Right lobe of liver (tissue), 6 donors: ENCODE measurements around the gene SYMPK. TPM values are rescaled to one million over a fixed set of nuclear protein-coding genes. Genes with fewer than 3 reads are reported as not detected.

Source experiments
- ATAC-seq, 4 donors: fragments of 200-7000 bp; cut with Tn5 transposase; one replicate each; pipeline ENCODE4 v1.9.1; 2020; ENCODE audit warnings: mild to moderate bottlenecking in 4 of 4, moderate library complexity in 4 of 4
- DNase-seq, 3 donors: peaks; one replicate each; pipeline ENCODE4 v3.0.0-alpha.2; 2020
- H3K27ac ChIP-seq, 3 donors: fragments of 200-600 bp; one replicate each; pipeline ENCODE4 v1.8.0; 2022
- H3K27me3 ChIP-seq, 2 donors: fragments of 200-600 bp; one replicate each; pipeline ENCODE4 v1.8.0; 2022
- H3K36me3 ChIP-seq, 4 donors: fragments of 200-600 bp; sonication (generic) in 1 of 4; one replicate each; pipeline versions ENCODE4 v1.5.1 to v1.8.0; 2017 to 2022; ENCODE audit warnings: control low read depth in 1 of 4
- H3K4me1 ChIP-seq, 4 donors: fragments of 200-600 bp; sonication (generic) in 1 of 4; one replicate each; pipeline versions ENCODE4 v1.5.1 to v1.8.0; 2017 to 2022; ENCODE audit warnings: control low read depth in 1 of 4
- H3K4me3 ChIP-seq, 3 donors: fragments of 200-600 bp; one replicate each; pipeline ENCODE4 v1.8.0; 2022
- H3K9me3 ChIP-seq, 4 donors: fragments of 200-600 bp; sonication (generic) in 1 of 4; one replicate each; pipeline versions ENCODE4 v1.5.1 to v1.8.0; 2017 to 2022; ENCODE audit warnings: control low read depth in 1 of 4
- POLR2A ChIP-seq: fragments of 450-650 bp; IDR thresholded peaks from one replicate; pipeline ENCODE4 v1.6.1; 2017; ENCODE audit warnings: antibody characterized with exemption, mild to moderate bottlenecking
- WGBS: methylation state at CpG from one replicate; pipeline ENCODE4 v1.1.6; 2018; ENCODE audit warnings: low coverage, low lambda C conversion rate; ENCODE audit not compliant: insufficient coverage; ENCODE audit errors: missing lambda C conversion rate; 5-methylcytosine and 5-hydroxymethylcytosine counted together
- intact Hi-C, 2 donors: fragments of 100-400 bp; cut with DNase I; formaldehyde crosslinking; loops; one replicate each; pipeline versions ENCODE4 v1.11.2 to v1.14.1; 2022
- total RNA-seq, 6 experiments: library from RNA; depleted of rRNA in 2 of 6; stranded (reverse); fragments of >200 nt in 2 of 6; fragmentation: NEBNext Ultra II Directional in 3 of 6; extraction: Animal tissue kit (Norgen Biotek cat#: 25700) in 3 of 6; gene quantifications; one replicate each; pipeline versions ENCODE4 v1.1.0 to v1.2.4, GENCODE V29; 2016 to 2023
- TF ChIP-seq, protein P1 (sequence below), 4 donors: fragments of 200-600 bp in 3 of 4; fragments of 450-650 bp in 1 of 4; IDR thresholded peaks; one replicate each; pipeline versions ENCODE4 v1.5.1 to v1.8.0; 2016 to 2022; ENCODE audit warnings: antibody characterized with exemption in 4 of 4, mild to moderate bottlenecking in 2 of 4
- donor health status: DM: no; HTN: yes; CAD: no.
- donor health status: DM: no; HTN: no; CAD: no.
- donor health status: DM: no; HTN: no; CAD: no.
- donor health status: DM: no; HTN: yes; CAD: no.
- donor health status: DM: no; HTN: yes; CAD: no.

The SYMPK gene
- total RNA-seq, 6 experiments from 2014 or later = 31.1 to 50.1 (median 42.0) TPM

DNA sequence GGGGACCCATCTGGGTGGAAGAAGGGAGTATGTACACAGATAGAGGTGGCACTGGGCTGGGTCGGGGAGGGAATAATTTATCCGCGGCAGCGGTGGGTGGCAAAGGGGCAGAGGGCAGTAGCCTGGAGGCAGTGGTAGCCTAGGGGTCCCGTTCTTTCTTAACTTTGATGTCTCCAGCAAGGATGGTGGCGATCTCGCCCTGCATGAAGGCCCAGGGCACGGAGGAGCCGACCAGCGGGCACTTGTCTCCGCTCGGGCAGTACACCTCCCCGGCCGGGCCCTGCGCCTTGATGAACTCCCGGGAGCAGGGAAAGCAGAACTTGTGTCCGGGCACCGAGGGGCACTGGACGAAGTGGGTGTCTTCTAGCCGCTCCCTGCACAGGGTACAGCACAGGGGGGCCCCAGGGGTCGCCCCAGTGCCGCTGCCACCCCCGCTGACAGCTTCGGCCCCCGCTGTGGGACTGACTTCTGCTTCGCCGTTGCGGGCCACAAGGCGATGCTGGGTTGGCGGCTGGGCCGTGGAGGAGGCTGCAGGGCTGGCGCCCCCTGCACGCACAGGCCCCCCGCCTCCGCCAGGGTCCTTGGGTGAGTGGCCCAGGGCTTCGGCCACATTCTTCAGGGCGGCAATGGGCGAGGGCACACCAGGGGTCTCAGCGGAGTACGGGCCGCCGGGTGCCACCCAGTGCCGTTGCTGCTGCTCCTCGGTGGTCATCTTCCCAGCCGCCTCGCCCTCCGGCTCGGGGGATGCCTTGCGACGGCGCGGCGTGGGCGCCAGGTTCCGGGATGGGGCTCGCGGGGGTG, 21.1 kb upstream of the SYMPK start:
- no peak for TF ChIP-seq POLR2A
- TF ChIP-seq, protein P1, sequence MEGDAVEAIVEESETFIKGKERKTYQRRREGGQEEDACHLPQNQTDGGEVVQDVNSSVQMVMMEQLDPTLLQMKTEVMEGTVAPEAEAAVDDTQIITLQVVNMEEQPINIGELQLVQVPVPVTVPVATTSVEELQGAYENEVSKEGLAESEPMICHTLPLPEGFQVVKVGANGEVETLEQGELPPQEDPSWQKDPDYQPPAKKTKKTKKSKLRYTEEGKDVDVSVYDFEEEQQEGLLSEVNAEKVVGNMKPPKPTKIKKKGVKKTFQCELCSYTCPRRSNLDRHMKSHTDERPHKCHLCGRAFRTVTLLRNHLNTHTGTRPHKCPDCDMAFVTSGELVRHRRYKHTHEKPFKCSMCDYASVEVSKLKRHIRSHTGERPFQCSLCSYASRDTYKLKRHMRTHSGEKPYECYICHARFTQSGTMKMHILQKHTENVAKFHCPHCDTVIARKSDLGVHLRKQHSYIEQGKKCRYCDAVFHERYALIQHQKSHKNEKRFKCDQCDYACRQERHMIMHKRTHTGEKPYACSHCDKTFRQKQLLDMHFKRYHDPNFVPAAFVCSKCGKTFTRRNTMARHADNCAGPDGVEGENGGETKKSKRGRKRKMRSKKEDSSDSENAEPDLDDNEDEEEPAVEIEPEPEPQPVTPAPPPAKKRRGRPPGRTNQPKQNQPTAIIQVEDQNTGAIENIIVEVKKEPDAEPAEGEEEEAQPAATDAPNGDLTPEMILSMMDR (IDR thresholded peaks at IDR 0.05) = no peak
- Histone ChIP-seq H3K4me3 (peak overlapping the region; percentile 69 to 83 (median 80)), H3K9me3 (no peaks in the 10 kb centered on the region), H3K4me1 (peaks cover 2 to 52% (median 24%) of the 10 kb centered on the region in 4 donors), H3K27ac (peak overlapping the region in 1 of 3 donors; percentile 7), H3K27me3 (no peaks in the 10 kb centered on the region), H3K36me3 (no peaks in the 10 kb centered on the region)
- intact Hi-C loops = loop anchor here in 1 of 2 donors (10.0 kb wide), 1 partner anchor 69 kb away; the partner anchor contains the start of gene RSPH6A
- WGBS = 40% methylated on average over 1 of the region's 57 CpGs
- ATAC-seq = no peak
- peak in 1 of 3 donors; percentile 65 for DNase-seq

DNA sequence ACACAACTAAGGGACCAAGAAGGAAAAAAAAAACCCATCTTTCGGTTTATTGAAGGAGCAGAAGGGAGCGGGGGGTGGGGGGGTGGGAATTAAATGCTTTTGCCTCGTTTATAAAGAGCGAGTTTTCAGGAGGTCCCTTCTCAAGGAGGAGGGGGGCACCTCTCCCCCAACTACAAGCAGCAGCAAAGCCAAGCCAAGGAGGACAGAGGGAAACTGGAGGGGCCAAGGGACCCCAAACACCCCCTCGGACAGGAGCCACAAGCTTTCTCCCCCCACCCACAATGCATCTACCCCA, 20.6 kb upstream of the SYMPK start:
- no peak for ATAC-seq
- H3K36me3 ChIP-seq = no peaks in the 10 kb centered on the region
- TF ChIP-seq, protein P1 (IDR thresholded peaks at IDR 0.05) = peak in 2 of 4 donors; percentile 20 to 34
- no peak for TF ChIP-seq POLR2A
- DNase-seq = no peak
- H3K27ac ChIP-seq = peak overlapping the region in 1 of 3 donors; percentile 7
- peaks cover 2 to 57% (median 27%) of the 10 kb centered on the region in 4 donors for H3K4me1 ChIP-seq
- H3K27me3 ChIP-seq = no peaks in the 10 kb centered on the region
- WGBS = 3% methylated on average over 5 of the region's 5 CpGs
- no peaks in the 10 kb centered on the region for H3K9me3 ChIP-seq
- intact Hi-C loops = loop anchor here in 1 of 2 donors (10.0 kb wide), 1 partner anchor 69 kb away; the partner anchor contains the start of gene RSPH6A
- H3K4me3 ChIP-seq = peak overlapping the region; percentile 58 to 80 (median 69)

DNA sequence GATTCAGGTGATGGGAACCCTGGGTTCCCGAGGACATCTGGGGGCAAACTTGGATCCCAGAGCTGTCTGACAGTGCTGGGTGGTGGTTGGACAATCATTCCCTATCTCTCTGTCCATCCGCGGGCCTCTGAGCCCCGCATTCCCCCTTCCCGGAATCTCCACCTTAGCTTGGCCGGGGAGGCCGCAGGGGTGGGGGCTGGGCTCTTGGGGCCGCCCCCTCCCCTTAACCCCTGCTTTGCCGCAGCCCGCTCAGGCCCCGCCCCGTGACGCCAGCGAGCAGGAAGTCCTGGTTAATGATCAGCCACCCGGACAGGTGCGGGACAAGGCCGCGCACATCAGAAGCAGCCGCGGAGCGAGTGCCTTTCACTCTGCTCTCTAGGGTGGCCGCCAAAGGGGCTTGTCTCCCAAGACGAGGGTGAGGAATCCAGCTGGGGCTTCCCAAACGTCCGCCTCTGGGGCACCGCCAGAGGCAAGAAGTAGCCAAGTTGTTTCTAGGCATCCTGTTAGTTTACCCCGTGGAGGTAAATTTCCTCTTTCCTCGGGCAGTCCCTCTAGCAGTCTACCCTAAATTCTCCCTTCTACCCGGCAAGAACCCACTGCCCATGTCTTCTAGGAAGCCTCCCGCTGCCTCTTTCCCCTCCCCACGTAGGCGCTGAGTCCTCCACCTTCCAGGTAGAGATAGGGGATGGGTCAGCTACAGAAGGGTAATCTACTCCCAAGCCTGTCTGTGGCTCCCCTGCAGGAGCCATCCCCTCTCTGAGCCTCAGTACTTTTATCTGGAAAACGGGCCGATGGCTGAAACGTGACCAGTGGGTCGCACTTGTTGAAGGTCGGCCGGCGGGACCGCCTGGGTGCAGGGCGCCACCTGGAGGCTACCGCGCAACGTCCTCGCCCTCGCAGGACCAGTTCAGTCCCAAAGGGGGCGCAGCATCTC, 20.0 kb upstream of the SYMPK start:
- ATAC-seq (peak; percentile 56 to 68 (median 62)), DNase-seq (peak; percentile 93 to 95 (median 95))
- intact Hi-C loops = loop anchor here in 1 of 2 donors (10.0 kb wide), 1 partner anchor 68 kb away; the partner anchor contains the start of gene RSPH6A
- 8% methylated on average over 18 of the region's 47 CpGs for WGBS
- Histone ChIP-seq H3K4me3 (peak overlapping the region; percentile 40 to 80 (median 58)), H3K9me3 (no peaks in the 10 kb centered on the region), H3K27ac (peak overlapping the region; percentile 84 to 89 (median 88)), H3K4me1 (peaks cover 2 to 61% (median 28%) of the 10 kb centered on the region in 4 donors), H3K36me3 (no peaks in the 10 kb centered on the region), H3K27me3 (no peaks in the 10 kb centered on the region)
- TF ChIP-seq, protein P1 (IDR thresholded peaks at IDR 0.05) = peak; percentile 93 to 97 (median 96)
- TF ChIP-seq POLR2A = peak; percentile 71

DNA sequence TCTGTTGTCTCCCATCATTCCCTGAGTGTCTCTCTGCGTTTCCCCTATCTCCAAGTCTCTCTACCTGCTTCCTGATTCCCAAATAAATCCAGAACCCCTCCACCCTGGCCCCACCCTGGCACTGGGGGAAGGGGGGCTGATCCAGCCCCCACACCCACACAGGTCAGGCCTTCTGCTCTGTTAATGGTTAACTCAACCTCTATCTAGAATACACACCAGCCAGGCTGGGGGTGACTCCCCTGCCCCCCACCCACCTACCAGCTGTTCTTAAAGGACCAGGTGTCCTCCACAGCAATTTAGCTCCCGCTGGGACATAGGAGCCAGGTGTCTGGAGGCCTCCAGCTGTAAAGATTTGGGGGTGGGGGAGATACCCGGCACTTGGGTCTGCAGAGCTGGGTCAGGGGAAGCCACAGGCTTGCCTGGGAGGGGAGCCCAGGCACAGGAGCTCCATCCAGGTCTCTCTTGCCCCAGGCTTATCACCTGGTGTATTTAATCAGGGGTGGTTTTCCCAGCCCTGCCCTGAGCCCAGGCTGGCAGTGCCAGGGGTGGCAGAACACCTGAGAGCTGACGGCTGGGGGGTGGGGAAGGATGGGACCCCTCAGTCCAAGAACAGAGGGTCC, 19.1 kb upstream of the SYMPK start:
- WGBS = 0% methylated on average over 2 of the region's 4 CpGs
- intact Hi-C loops = loop anchor here in 1 of 2 donors (10.0 kb wide), 1 partner anchor 67 kb away; the partner anchor contains the start of gene RSPH6A
- ATAC-seq (peak; percentile 29 to 48 (median 40)), DNase-seq (peak; percentile 73 to 85 (median 84))
- H3K9me3 ChIP-seq = no peaks in the 10 kb centered on the region
- TF ChIP-seq, protein P1 (IDR thresholded peaks at IDR 0.05) = no peak
- peak; percentile 5 for TF ChIP-seq POLR2A
- peak overlapping the region; percentile 25 to 80 (median 58) for H3K4me3 ChIP-seq
- no peaks in the 10 kb centered on the region for H3K27me3 ChIP-seq
- peaks cover 0 to 70% (median 32%) of the 10 kb centered on the region in 4 donors for H3K4me1 ChIP-seq
- H3K36me3 ChIP-seq = no peaks in the 10 kb centered on the region
- H3K27ac ChIP-seq = peak overlapping the region; percentile 84 to 89 (median 88)
